ENCODE results near the gene TMEM263.

DNA sequence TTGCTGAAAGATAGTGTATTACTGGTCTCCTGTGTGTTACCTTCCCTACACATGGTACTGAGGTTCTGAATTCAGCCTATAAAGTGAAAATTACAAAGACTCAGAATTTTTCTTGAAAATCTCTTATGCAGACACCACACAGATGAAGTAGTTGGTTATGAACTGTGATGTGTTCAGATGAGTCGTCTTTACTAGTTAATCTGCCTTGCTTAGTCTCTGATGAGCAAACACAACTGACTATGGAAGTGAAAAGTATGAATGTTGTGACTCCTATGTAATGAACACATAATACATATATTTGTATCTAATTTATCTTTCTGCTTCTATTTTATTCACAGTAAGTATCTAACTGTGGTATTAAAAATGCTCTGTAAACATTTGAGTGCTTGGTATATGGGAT is 26.5 kb downstream of the TMEM263 start:
- TF ChIP-seq TAF1 (IDR thresholded peaks at IDR 0.05; ENCODE audit: borderline replicate concordance, low read depth, low read length) (no peak), POLR2A (IDR thresholded peaks at IDR 0.05; ENCODE audit: low read depth, low read length) (no peak), POLR2AphosphoS5 (IDR thresholded peaks at IDR 0.05; ENCODE audit: low read depth, low read length) (no peak)
